ENCODE measurements around the gene C1orf21. TPM values are rescaled to one million over a fixed set of nuclear protein-coding genes. Genes with fewer than 3 reads are reported as not detected.

The C1orf21 gene
- total RNA-seq, 2 donors from 2014 or later: 8.3 to 10.2 TPM

- H3K27ac ChIP-seq: no peak overlapping the region
- no peak overlapping the region for H3K4me3 ChIP-seq
- TF ChIP-seq POLR2A (IDR thresholded peaks at IDR 0.05): no peak
- H3K9me3 ChIP-seq: no peaks in the 10 kb centered on the region
- DNase-seq (no peak), ATAC-seq (no peak)
- 91 to 99% methylated on average over 6 of the region's 6 CpGs for WGBS, 2 donors
- no peaks in the 10 kb centered on the region for H3K27me3 ChIP-seq
- intact Hi-C loops (cut with DNase I): no loop called here
- peaks cover 14% of the 10 kb centered on the region for H3K4me1 ChIP-seq
- no peaks in the 10 kb centered on the region for H3K36me3 ChIP-seq (replicated peaks in 1 of 2; ENCODE audit: insufficient read depth in 1 of 2, low read depth in 2 of 2)
These were observed 249.2 kb downstream of the C1orf21 start for GRCh38 chr1:184635980-184636431.

GRCh38 chr1:184637664-184638240 lies 250.9 kb downstream of the C1orf21 start:
- WGBS, 2 donors: 81 to 83% methylated on average over 2 of the region's 2 CpGs

GRCh38 chr1:184639205-184639604 lies 252.4 kb downstream of the C1orf21 start:
- TF ChIP-seq CTCF (IDR thresholded peaks at IDR 0.05) (no peak), POLR2A (IDR thresholded peaks at IDR 0.05) (no peak)
- Histone ChIP-seq H3K9me3 (no peaks in the 10 kb centered on the region), H3K4me1 (peaks cover 12% of the 10 kb centered on the region), H3K27ac (no peak overlapping the region), H3K27me3 (no peaks in the 10 kb centered on the region), H3K36me3 (replicated peaks in 1 of 2; ENCODE audit: insufficient read depth in 1 of 2, low read depth in 2 of 2) (no peaks in the 10 kb centered on the region), H3K4me3 (no peak overlapping the region)
- DNase-seq (no peak), ATAC-seq (no peak)
- intact Hi-C loops (cut with DNase I): no loop called here
- WGBS, 2 donors: 95 to 100% methylated on average over 1 to 2 of the region's 2 CpGs

More at GRCh38 chr1:184637664-184638240, 250.9 kb downstream of the C1orf21 start:
- Histone ChIP-seq H3K4me1 (peaks cover 20% of the 10 kb centered on the region), H3K36me3 (replicated peaks in 1 of 2; ENCODE audit: insufficient read depth in 1 of 2, low read depth in 2 of 2) (no peaks in the 10 kb centered on the region), H3K4me3 (no peak overlapping the region), H3K27me3 (no peaks in the 10 kb centered on the region), H3K27ac (no peak overlapping the region), H3K9me3 (no peaks in the 10 kb centered on the region)
- no peak for DNase-seq
- intact Hi-C loops (cut with DNase I): no loop called here
- TF ChIP-seq CTCF (IDR thresholded peaks at IDR 0.05) (no peak), POLR2A (IDR thresholded peaks at IDR 0.05) (no peak)
- no peak for ATAC-seq

- H3K27me3 ChIP-seq: no peaks in the 10 kb centered on the region
- H3K4me3 ChIP-seq: no peak overlapping the region
- no peak for ATAC-seq
- no peaks in the 10 kb centered on the region for H3K9me3 ChIP-seq
- WGBS, 2 donors: 88 to 89% methylated on average over 3 of the region's 3 CpGs
- DNase-seq: no peak
- TF ChIP-seq CTCF (IDR thresholded peaks at IDR 0.05) (no peak), POLR2A (IDR thresholded peaks at IDR 0.05) (no peak)
- H3K36me3 ChIP-seq (replicated peaks in 1 of 2; ENCODE audit: insufficient read depth in 1 of 2, low read depth in 2 of 2): no peaks in the 10 kb centered on the region
- peaks cover 12% of the 10 kb centered on the region for H3K4me1 ChIP-seq
- intact Hi-C loops (cut with DNase I): no loop called here
- no peak overlapping the region for H3K27ac ChIP-seq
These were observed 253.7 kb downstream of the C1orf21 start for GRCh38 chr1:184640505-184640904.

GRCh38 chr1:184641894-184642293 lies 255.1 kb downstream of the C1orf21 start:
- intact Hi-C loops (cut with DNase I): no loop called here
- TF ChIP-seq POLR2A (IDR thresholded peaks at IDR 0.05): no peak
- TF ChIP-seq CTCF (IDR thresholded peaks at IDR 0.05): no peak
- WGBS, 2 donors: 41 to 47% methylated on average over 2 of the region's 2 CpGs
- Histone ChIP-seq H3K27ac (peak overlapping the region in 1 of 4 donors; percentile 14), H3K4me3 (no peak overlapping the region), H3K9me3 (no peaks in the 10 kb centered on the region), H3K4me1 (peaks cover 12% of the 10 kb centered on the region), H3K36me3 (replicated peaks in 1 of 2; ENCODE audit: insufficient read depth in 1 of 2, low read depth in 2 of 2) (no peaks in the 10 kb centered on the region), H3K27me3 (no peaks in the 10 kb centered on the region)
- DNase-seq (no peak), ATAC-seq (no peak)

Measured in body of pancreas (tissue), 4 donors.